Heart left ventricle (tissue), 16 donors: Measurements from ENCODE around the gene PTPRN2. TPM values are rescaled to one million over a fixed set of nuclear protein-coding genes. Genes with fewer than 3 reads are reported as not detected.

Experiments used
- ATAC-seq, 4 donors: fragments of 200-7000 bp; cut with Tn5 transposase; one replicate each; pipeline ENCODE4 v1.9.1; 2020 to 2022; ENCODE audit warnings: moderate library complexity in 4 of 4, mild to moderate bottlenecking in 3 of 4, moderate number of reproducible peaks in 1 of 4
- DNase-seq, 5 donors: peaks; one replicate each; pipeline ENCODE4 v3.0.0-alpha.2; 2020
- H3K27ac ChIP-seq, 12 donors: fragments of 200-600 bp; sonication (generic) in 4 of 12; one replicate each; pipeline versions ENCODE4 v1.5.0 to v1.8.0; 2016 to 2022; ENCODE audit warnings: mild to moderate bottlenecking in 2 of 12
- H3K27me3 ChIP-seq, 9 donors: fragments of 200-600 bp; sonication (generic) in 2 of 9; one replicate each; pipeline versions ENCODE4 v1.5.1 to v1.8.0; 2016 to 2022; ENCODE audit warnings: mild to moderate bottlenecking in 3 of 9
- H3K36me3 ChIP-seq, 9 donors: fragments of 200-600 bp; sonication (generic) in 2 of 9; one replicate each; pipeline versions ENCODE4 v1.5.0 to v1.8.0; 2018 to 2022; ENCODE audit warnings: mild to moderate bottlenecking in 2 of 9
- H3K4me1 ChIP-seq, 12 donors: fragments of 200-600 bp; sonication (generic) in 4 of 12; one replicate each; pipeline versions ENCODE4 v1.5.0 to v1.8.0; 2016 to 2022; ENCODE audit warnings: mild to moderate bottlenecking in 3 of 12
- H3K4me3 ChIP-seq, 12 donors: fragments of 200-600 bp; sonication (generic) in 4 of 12; one replicate each; pipeline versions ENCODE4 v1.5.0 to v1.8.0; 2017 to 2022; ENCODE audit warnings: mild to moderate bottlenecking in 9 of 12, moderate library complexity in 4 of 12
- H3K9me3 ChIP-seq, 12 donors: fragments of 200-600 bp; sonication (generic) in 4 of 12; one replicate each; pipeline versions ENCODE4 v1.5.0 to v1.8.0; 2016 to 2022; ENCODE audit warnings: mild to moderate bottlenecking in 1 of 12
- POLR2A ChIP-seq, 2 donors: fragments of 450-650 bp; IDR thresholded peaks; one replicate each; pipeline ENCODE4 v1.6.1; 2017; ENCODE audit warnings: antibody characterized with exemption in 2 of 2, mild to moderate bottlenecking in 2 of 2, moderate library complexity in 2 of 2
- WGBS, 4 donors: extraction: QIAGEN DNeasy Blood & Tissue Kit in 2 of 4; methylation state at CpG; one replicate each; pipeline versions ENCODE4 v1.1.5 to v1.1.7; 2013 to 2018; 5-methylcytosine and 5-hydroxymethylcytosine counted together
- intact Hi-C, 10 donors: fragments of 100-400 bp; cut with DNase I; formaldehyde crosslinking; loops; one replicate each; pipeline versions ENCODE4 v1.11.1 to v1.14.2; 2022
- polyA plus RNA-seq, 2 donors: library from polyadenylated mRNA; stranded (reverse); fragments of 200-250 nt; gene quantifications; one replicate each; pipeline ENCODE4 v1.2.3, GENCODE V29; 2013
- total RNA-seq, 9 donors: library from RNA; depleted of rRNA in 2 of 9; stranded (reverse); fragments of >200 nt in 2 of 9; fragmentation: NEBNext Ultra II Directional in 3 of 9; extraction: Animal tissue kit (Norgen Biotek cat#: 25700) in 3 of 9; gene quantifications; one replicate each; pipeline versions ENCODE4 v1.1.0 to v1.2.4, GENCODE V29; 2016 to 2023
- TF ChIP-seq, protein P1 (sequence below), 12 donors: fragments of 200-600 bp; sonication (generic) in 4 of 12; IDR thresholded peaks; one replicate each; pipeline versions ENCODE4 v1.5.0 to v1.8.0; 2018 to 2022; ENCODE audit warnings: antibody characterized with exemption in 12 of 12, mild to moderate bottlenecking in 5 of 12
- donor health status: ischemic (EF 13 %, LVEDD 7.1; RV severe dilation, severe dysfunction).
- donor health status: healthy with polysubstance abuse.
- donor health status: DM: no; HTN: yes; CAD: no.
- donor health status: DM: no; HTN: no; CAD: no.
- donor health status: ischemic (EF 25% LVEDD 6.9; RV normal size, moderate dysfunction).
- donor health status: ischemic (EF 25% LVEDD 5.7; RV mildly dilated, moderate dysfunction).
- donor health status: healthy.
- donor health status: DM: yes; HTN: yes; CAD: no.
- donor health status: ischemic (EF 35%, LVEDD 5.7; RV mildly dilated, moderate dysfunction).
- donor health status: nonischemic (EF 11% LVEDD 7.7; RV severe dilation, severe dysfunction).
- donor health status: DM: yes; HTN: yes; CAD: no.
- donor health status: PGD.
- donor health status: ischemic (EF 29% LVEDD 5.4; RV normal size, mild dysfunction).
- donor health status: nonischemic (EF 23%, LVEDD 6.1; RV moderate dilation, normal function).

The PTPRN2 gene
- total and polyA plus RNA-seq, 11 donors = 0.61 to 2.3 (median 1.3) TPM

DNA sequence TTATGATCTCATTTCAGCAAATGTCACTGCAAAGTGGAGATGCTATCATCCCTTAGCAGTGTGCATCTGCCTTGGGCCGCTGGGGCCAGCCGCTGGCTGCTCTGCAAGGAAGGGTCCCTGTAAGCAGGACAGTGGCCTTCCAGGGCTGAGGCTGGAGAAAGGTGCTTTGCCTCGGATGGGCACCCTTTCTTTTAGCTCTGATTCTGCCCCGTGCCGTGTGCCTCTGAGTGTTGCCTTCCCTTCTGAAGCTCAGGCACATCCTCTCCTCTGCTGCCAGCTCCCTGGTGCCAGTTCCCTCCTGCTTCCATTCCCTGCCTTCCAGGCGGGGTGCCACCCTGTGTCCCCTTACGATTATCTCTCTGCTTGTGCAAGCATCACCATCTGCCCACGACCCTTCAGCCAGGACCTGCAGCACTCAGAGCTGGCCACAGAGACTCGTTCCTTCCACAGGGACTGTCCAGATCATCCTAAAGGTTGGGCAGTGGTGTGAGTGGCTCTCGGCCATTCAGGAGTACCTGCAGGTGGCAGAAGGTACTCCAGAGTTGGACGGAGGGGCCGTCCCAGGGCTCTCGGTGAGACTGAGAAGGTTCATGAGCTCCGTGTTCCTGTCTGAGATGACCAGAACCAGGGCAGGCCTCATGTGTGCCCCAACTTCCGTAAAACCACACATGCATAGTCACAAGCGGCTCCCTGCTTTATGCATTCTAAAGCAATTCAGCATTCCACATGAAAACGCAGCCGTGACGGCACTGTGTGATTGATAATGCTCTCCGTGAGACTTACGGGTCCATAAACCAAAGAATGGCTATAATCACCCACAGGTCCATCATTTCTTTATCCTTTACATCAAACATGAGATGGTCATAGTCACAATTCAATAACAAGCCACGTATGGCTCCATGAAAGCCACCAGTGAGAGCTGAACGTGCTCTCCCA lies 879.4 kb downstream of the PTPRN2 start:
- Histone ChIP-seq H3K36me3 (no peaks in the 10 kb centered on the region), H3K27ac (no peak overlapping the region), H3K4me3 (no peak overlapping the region), H3K4me1 (no peaks in the 10 kb centered on the region), H3K9me3 (no peaks in the 10 kb centered on the region), H3K27me3 (peaks cover 0 to 39% (median 4%) of the 10 kb centered on the region in 9 donors)
- no peak for ATAC-seq
- intact Hi-C loops = no loop called here
- DNase-seq = peak in 2 of 5 donors; percentile 7 to 8
- 70 to 75% (median 73%) methylated on average over 18 to 23 of the region's 23 CpGs for WGBS, 4 donors
- TF ChIP-seq POLR2A (IDR thresholded peaks at IDR 0.05) = no peak

DNA sequence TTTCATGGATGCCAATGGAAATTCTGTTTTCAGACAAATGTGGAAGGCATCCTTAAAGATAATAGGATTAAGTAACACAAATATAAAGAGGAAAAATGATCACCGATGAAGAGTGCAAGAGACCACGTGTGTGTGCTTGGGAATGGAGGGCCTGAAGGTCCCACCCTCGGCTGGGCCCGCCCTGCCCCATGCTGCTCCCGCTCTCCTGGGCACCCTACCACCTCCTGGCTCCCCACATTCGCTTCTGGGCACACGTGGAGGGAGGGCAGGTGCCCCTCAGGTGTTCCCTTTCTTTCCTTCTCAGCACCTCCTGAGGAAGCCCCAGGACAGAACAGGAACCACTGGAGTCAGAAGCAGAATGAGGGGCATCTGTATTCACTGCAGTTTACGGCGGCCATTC lies 883.3 kb downstream of the PTPRN2 start:
- TF ChIP-seq, protein P1, sequence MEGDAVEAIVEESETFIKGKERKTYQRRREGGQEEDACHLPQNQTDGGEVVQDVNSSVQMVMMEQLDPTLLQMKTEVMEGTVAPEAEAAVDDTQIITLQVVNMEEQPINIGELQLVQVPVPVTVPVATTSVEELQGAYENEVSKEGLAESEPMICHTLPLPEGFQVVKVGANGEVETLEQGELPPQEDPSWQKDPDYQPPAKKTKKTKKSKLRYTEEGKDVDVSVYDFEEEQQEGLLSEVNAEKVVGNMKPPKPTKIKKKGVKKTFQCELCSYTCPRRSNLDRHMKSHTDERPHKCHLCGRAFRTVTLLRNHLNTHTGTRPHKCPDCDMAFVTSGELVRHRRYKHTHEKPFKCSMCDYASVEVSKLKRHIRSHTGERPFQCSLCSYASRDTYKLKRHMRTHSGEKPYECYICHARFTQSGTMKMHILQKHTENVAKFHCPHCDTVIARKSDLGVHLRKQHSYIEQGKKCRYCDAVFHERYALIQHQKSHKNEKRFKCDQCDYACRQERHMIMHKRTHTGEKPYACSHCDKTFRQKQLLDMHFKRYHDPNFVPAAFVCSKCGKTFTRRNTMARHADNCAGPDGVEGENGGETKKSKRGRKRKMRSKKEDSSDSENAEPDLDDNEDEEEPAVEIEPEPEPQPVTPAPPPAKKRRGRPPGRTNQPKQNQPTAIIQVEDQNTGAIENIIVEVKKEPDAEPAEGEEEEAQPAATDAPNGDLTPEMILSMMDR (IDR thresholded peaks at IDR 0.05) = no peak
- no peak for TF ChIP-seq POLR2A (IDR thresholded peaks at IDR 0.05)
- H3K27ac ChIP-seq = no peak overlapping the region
- no peaks in the 10 kb centered on the region for H3K4me1 ChIP-seq
- DNase-seq = no peak
- no peak for ATAC-seq
- intact Hi-C loops = no loop called here
- H3K36me3 ChIP-seq = no peaks in the 10 kb centered on the region
- 69 to 80% (median 78%) methylated on average over 9 of the region's 9 CpGs for WGBS, 4 donors
- H3K27me3 ChIP-seq = peaks cover 0 to 66% (median 15%) of the 10 kb centered on the region in 9 donors
- H3K9me3 ChIP-seq = no peaks in the 10 kb centered on the region
- no peak overlapping the region for H3K4me3 ChIP-seq

DNA sequence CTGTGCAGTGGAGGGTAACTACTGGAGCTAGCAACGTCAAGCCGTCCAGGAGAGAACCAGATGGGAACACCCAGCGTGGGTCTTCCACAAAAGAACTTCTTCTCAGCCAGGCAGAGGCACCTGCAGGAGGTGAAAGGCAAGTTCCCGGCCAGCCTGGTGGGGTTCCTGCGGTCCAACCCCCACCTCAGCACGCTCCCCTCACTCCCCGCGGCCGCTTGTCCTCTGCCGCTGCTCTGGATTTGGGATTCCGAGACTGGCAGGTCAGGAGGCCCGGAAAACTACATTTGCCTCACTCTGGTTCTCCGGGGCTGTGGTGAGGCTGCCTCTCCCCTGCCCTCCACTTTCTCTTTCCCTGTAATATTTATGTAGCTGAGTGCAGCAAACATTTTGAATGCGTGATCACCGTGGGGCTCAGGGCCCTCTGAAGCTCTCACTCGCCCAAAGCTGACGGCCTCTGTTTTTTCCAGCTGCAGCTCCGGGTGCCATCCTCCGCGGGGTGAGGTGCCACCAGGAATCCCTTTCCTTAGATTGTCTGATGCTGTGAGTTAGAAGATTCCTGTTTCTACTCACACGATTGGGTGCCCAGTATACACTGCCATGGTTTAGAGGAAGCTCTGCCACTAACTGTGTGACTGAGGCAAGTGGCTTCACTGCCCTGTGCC lies 884.0 kb downstream of the PTPRN2 start:
- intact Hi-C loops = no loop called here
- 74 to 79% (median 78%) methylated on average over 21 of the region's 21 CpGs for WGBS, 4 donors
- DNase-seq (peak in 2 of 5 donors; percentile 9 to 13), ATAC-seq (no peak)
- peaks cover 0 to 66% (median 15%) of the 10 kb centered on the region in 9 donors for H3K27me3 ChIP-seq
- no peak overlapping the region for H3K27ac ChIP-seq
- no peaks in the 10 kb centered on the region for H3K36me3 ChIP-seq
- H3K9me3 ChIP-seq = no peaks in the 10 kb centered on the region
- H3K4me1 ChIP-seq = no peaks in the 10 kb centered on the region
- no peak for TF ChIP-seq POLR2A (IDR thresholded peaks at IDR 0.05)
- TF ChIP-seq, protein P1 (IDR thresholded peaks at IDR 0.05) = no peak
- H3K4me3 ChIP-seq = no peak overlapping the region

DNA sequence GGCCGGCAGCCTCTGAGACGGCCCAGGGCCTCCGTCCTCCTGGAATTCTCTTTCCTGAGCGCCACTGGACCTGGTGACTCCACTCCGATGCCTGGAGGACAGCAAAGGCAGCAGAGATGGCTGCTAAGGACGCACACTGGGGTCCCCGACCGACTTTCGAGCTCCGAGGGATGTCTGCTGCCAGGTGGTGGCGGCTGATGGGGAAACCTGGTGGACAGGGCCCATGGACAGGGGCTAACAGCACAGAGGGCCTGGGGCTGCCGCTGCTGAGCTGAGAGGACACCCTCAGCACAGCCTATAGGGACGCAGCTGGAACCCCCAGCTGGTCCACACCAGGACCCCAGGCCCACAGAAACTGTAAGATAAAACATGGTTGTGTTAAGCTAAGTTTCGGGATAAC lies 884.5 kb downstream of the PTPRN2 start:
- DNase-seq (peak in 2 of 5 donors; percentile 9 to 15), ATAC-seq (no peak)
- Histone ChIP-seq H3K4me3 (no peak overlapping the region), H3K27me3 (peaks cover 0 to 65% (median 15%) of the 10 kb centered on the region in 9 donors), H3K27ac (no peak overlapping the region), H3K4me1 (no peaks in the 10 kb centered on the region), H3K36me3 (no peaks in the 10 kb centered on the region), H3K9me3 (no peaks in the 10 kb centered on the region)
- no peak for TF ChIP-seq POLR2A (IDR thresholded peaks at IDR 0.05)
- TF ChIP-seq, protein P1 (IDR thresholded peaks at IDR 0.05) = no peak
- intact Hi-C loops = no loop called here
- WGBS, 4 donors = 72 to 74% (median 73%) methylated on average over 10 to 14 of the region's 14 CpGs
